Activated naive CD4-positive, alpha-beta T cell treated with anti-CD3 and anti-CD28 coated beads, Interleukin-2, amount 50 U/mL, for 72 hours (primary cell): Measurements from ENCODE around the gene TBC1D22B. TPM values are rescaled to one million over a fixed set of nuclear protein-coding genes. Genes with fewer than 3 reads are reported as not detected.
A peak's percentile ranks its signal among the peaks of the same experiment; 100 is the strongest.
"Not testable (repeated sequence)": the region's sequence is repeated elsewhere in the genome, so short reads cannot be mapped to it uniquely, and the experiment has no call there.

Experiments
- ATAC-seq, 2 donors: fragments of 150-1000 bp; cut with Tn5 transposase; 2 replicates each; pipeline ENCODE4 v1.10.0; 2021; ENCODE audit warnings: mild to moderate bottlenecking in 2 of 2, moderate library complexity in 2 of 2
- DNase-seq, 2 donors: peaks; one replicate each; pipeline ENCODE4 v3.0.0; 2021 to 2022; ENCODE audit warnings: low spot score in 2 of 2
- H3K27ac Mint-ChIP-seq, 2 donors: one replicate each; pipeline ENCODE4 v1.8.0; 2022; ENCODE audit warnings: mild to moderate bottlenecking in 2 of 2, mixed read lengths in 2 of 2
- H3K36me3 Mint-ChIP-seq, 2 donors: one replicate each; pipeline ENCODE4 v1.8.0; 2022; ENCODE audit warnings: mixed read lengths in 2 of 2
- H3K9me3 Mint-ChIP-seq, 2 donors: one replicate each; pipeline ENCODE4 v1.8.0; 2022; ENCODE audit warnings: mixed read lengths in 2 of 2
- total RNA-seq, 2 donors: library from RNA; stranded (reverse); gene quantifications; one replicate each; pipeline ENCODE4 v1.2.3, GENCODE V29; 2022

The TBC1D22B gene
- total RNA-seq, 2 donors from 2014 or later, result 15.6 to 19.4 TPM

GRCh38 chr6:37280162-37280887, 22.8 kb downstream of the TBC1D22B start:
- DNase-seq (no peak), ATAC-seq (no peak)
- no peaks in the 10 kb centered on the region for H3K9me3 Mint-ChIP-seq
- peak overlapping the region in 1 of 2 donors; percentile 54 for H3K27ac Mint-ChIP-seq
- H3K36me3 Mint-ChIP-seq, result peaks cover 21 to 33% of the 10 kb centered on the region in 2 donors

GRCh38 chr6:37282371-37282770, 24.8 kb downstream of the TBC1D22B start:
- peaks cover 21 to 31% of the 10 kb centered on the region in 2 donors for H3K36me3 Mint-ChIP-seq
- DNase-seq, result no peak
- peak overlapping the region in 1 of 2 donors; percentile 18 for H3K27ac Mint-ChIP-seq
- no peak for ATAC-seq
- H3K9me3 Mint-ChIP-seq, result no peaks in the 10 kb centered on the region

- ATAC-seq (no peak), DNase-seq (no peak)
- H3K36me3 Mint-ChIP-seq, result peaks cover 21 to 40% of the 10 kb centered on the region in 2 donors
- H3K27ac Mint-ChIP-seq, result no peak overlapping the region
- no peaks in the 10 kb centered on the region for H3K9me3 Mint-ChIP-seq
Measured at GRCh38 chr6:37283268-37283667, 25.7 kb downstream of the TBC1D22B start.

GRCh38 chr6:37283671-37284151, 26.1 kb downstream of the TBC1D22B start:
- no peak for DNase-seq
- Mint-ChIP-seq H3K27ac (peak overlapping the region in 1 of 2 donors; percentile 34), H3K36me3 (peaks cover 21 to 41% of the 10 kb centered on the region in 2 donors), H3K9me3 (no peaks in the 10 kb centered on the region)
- no peak for ATAC-seq

GRCh38 chr6:37284781-37285180, 27.2 kb downstream of the TBC1D22B start:
- Mint-ChIP-seq H3K36me3 (peaks cover 18 to 45% of the 10 kb centered on the region in 2 donors), H3K9me3 (no peaks in the 10 kb centered on the region), H3K27ac (no peak overlapping the region)
- ATAC-seq (no peak), DNase-seq (no peak)

- Mint-ChIP-seq H3K27ac (peak overlapping the region; percentile 16 to 79), H3K36me3 (peaks cover 16 to 40% of the 10 kb centered on the region in 2 donors), H3K9me3 (no peaks in the 10 kb centered on the region)
- ATAC-seq (peak; percentile 59 to 71), DNase-seq (no peak)
Measured at GRCh38 chr6:37285861-37286311, 28.3 kb downstream of the TBC1D22B start.

- ATAC-seq (no peak), DNase-seq (no peak)
- Mint-ChIP-seq H3K9me3 (no peaks in the 10 kb centered on the region), H3K36me3 (peaks cover 22 to 52% of the 10 kb centered on the region in 2 donors), H3K27ac (no peak overlapping the region)
Measured at GRCh38 chr6:37287519-37288157, 30.1 kb downstream of the TBC1D22B start.

- peaks cover 18 to 48% of the 10 kb centered on the region in 2 donors for H3K36me3 Mint-ChIP-seq
- H3K27ac Mint-ChIP-seq, result no peak overlapping the region
Measured at GRCh38 chr6:37288247-37288646, 30.7 kb downstream of the TBC1D22B start.

GRCh38 chr6:37289931-37290330, 32.4 kb downstream of the TBC1D22B start:
- ATAC-seq (peak; percentile 76 to 89), DNase-seq (no peak)
- H3K9me3 Mint-ChIP-seq, result no peaks in the 10 kb centered on the region
- peaks cover 13 to 46% of the 10 kb centered on the region in 2 donors for H3K36me3 Mint-ChIP-seq
- H3K27ac Mint-ChIP-seq, result peak overlapping the region; percentile 24 to 43

More at GRCh38 chr6:37288247-37288646, 30.7 kb downstream of the TBC1D22B start:
- ATAC-seq, result no peak
- no peak for DNase-seq
- no peaks in the 10 kb centered on the region for H3K9me3 Mint-ChIP-seq

GRCh38 chr6:37293426-37293825, 35.9 kb downstream of the TBC1D22B start:
- Mint-ChIP-seq H3K36me3 (peaks cover 18 to 55% of the 10 kb centered on the region in 2 donors), H3K9me3 (no peaks in the 10 kb centered on the region), H3K27ac (peak overlapping the region in 1 of 2 donors; percentile 18)
- no peak for DNase-seq
- ATAC-seq, result no peak

- not testable (repeated sequence) for DNase-seq, H3K27ac Mint-ChIP-seq, ATAC-seq, H3K9me3 Mint-ChIP-seq
- peaks cover 5 to 35% of the 10 kb centered on the region in 2 donors for H3K36me3 Mint-ChIP-seq
Measured at GRCh38 chr6:37297637-37298036, 40.1 kb downstream of the TBC1D22B start.

GRCh38 chr6:37298958-37299357, 41.4 kb downstream of the TBC1D22B start:
- Mint-ChIP-seq H3K9me3 (no peaks in the 10 kb centered on the region), H3K36me3 (peaks cover 5 to 27% of the 10 kb centered on the region in 2 donors), H3K27ac (no peak overlapping the region)
- ATAC-seq (no peak), DNase-seq (no peak)

GRCh38 chr6:37299990-37300389, 42.4 kb downstream of the TBC1D22B start:
- Mint-ChIP-seq H3K27ac (no peak overlapping the region), H3K9me3 (no peaks in the 10 kb centered on the region), H3K36me3 (peaks cover 5 to 27% of the 10 kb centered on the region in 2 donors)
- ATAC-seq (no peak), DNase-seq (no peak)

- Mint-ChIP-seq H3K36me3 (peaks cover 0 to 10% of the 10 kb centered on the region in 2 donors), H3K27ac (no peak overlapping the region), H3K9me3 (no peaks in the 10 kb centered on the region)
- ATAC-seq (no peak), DNase-seq (no peak)
Measured at GRCh38 chr6:37302086-37302686, 44.6 kb downstream of the TBC1D22B start.

GRCh38 chr6:37303091-37303660, 45.6 kb downstream of the TBC1D22B start:
- ATAC-seq (no peak), DNase-seq (no peak)
- H3K9me3 Mint-ChIP-seq, result no peaks in the 10 kb centered on the region
- peaks cover 0 to under 1% of the 10 kb centered on the region in 2 donors for H3K36me3 Mint-ChIP-seq
- no peak overlapping the region for H3K27ac Mint-ChIP-seq

- peak; percentile 40 to 61 for ATAC-seq
- no peak overlapping the region for H3K27ac Mint-ChIP-seq
- H3K9me3 Mint-ChIP-seq, result no peaks in the 10 kb centered on the region
- DNase-seq, result no peak
- no peaks in the 10 kb centered on the region for H3K36me3 Mint-ChIP-seq
Measured at GRCh38 chr6:37303891-37304503, 46.4 kb downstream of the TBC1D22B start.
